GM20000 (cell line): ENCODE data around the gene MDGA2.

Experiments
- DNase-seq: peaks from one replicate; pipeline ENCODE4 v3.0.0; 2012; ENCODE audit warnings: low spot score
- TF ChIP-seq, protein P1 (sequence below): IDR thresholded peaks from 2 replicates; pipeline ENCODE4 v1.5.1; 2012; ENCODE audit warnings: mild to moderate bottlenecking, control low read depth; ENCODE audit errors: extremely low read depth, missing control alignments

Gene MDGA2

GRCh38 chr14:47490766-47491165 lies 184.6 kb downstream of the MDGA2 start:
- DNase-seq, result no peak
- TF ChIP-seq, protein P1, sequence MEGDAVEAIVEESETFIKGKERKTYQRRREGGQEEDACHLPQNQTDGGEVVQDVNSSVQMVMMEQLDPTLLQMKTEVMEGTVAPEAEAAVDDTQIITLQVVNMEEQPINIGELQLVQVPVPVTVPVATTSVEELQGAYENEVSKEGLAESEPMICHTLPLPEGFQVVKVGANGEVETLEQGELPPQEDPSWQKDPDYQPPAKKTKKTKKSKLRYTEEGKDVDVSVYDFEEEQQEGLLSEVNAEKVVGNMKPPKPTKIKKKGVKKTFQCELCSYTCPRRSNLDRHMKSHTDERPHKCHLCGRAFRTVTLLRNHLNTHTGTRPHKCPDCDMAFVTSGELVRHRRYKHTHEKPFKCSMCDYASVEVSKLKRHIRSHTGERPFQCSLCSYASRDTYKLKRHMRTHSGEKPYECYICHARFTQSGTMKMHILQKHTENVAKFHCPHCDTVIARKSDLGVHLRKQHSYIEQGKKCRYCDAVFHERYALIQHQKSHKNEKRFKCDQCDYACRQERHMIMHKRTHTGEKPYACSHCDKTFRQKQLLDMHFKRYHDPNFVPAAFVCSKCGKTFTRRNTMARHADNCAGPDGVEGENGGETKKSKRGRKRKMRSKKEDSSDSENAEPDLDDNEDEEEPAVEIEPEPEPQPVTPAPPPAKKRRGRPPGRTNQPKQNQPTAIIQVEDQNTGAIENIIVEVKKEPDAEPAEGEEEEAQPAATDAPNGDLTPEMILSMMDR, result no peak

DNA sequence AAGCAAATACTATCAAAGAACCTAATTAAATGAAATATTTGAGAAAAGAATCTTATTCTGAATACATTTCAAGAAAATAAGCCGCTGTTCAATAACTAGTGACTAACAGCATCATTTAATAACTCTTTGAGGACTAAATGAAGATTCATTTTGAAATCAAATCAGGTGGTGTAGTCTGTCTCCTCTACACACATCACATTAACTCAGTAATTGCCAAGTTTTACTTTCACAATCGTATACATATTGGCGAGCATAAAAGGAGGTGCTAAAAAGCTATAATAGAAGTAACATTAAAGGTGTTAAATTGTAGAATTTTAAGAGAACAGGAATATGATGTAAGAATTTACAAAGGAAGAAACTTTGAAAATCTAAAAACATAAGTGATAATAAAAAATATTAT lies 185.1 kb downstream of the MDGA2 start:
- DNase-seq, result no peak
- TF ChIP-seq, protein P1, result no peak

- TF ChIP-seq, protein P1, result no peak
- no peak for DNase-seq
Measured at GRCh38 chr14:47485421-47485820, 190.0 kb downstream of the MDGA2 start.

DNA sequence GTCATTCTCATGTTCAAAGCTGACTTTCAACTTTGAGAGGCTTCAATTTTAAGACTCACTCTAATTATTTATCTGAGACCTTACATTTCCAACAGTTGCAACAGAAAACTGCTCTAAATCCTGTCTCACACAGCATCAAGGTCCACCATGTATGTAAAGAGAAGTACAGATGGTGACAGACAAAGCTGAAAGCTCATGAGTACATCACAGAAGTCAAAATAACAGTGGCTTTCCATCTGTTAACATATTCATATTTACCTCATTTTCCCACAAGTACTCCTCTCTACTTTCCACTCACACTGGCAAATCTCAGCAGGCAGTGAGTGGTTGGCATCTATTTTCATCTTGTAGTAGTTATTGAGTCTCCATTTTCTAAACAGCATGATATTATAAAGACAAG lies 192.0 kb downstream of the MDGA2 start:
- DNase-seq, result no peak
- TF ChIP-seq, protein P1, result no peak

GRCh38 chr14:47471075-47471474 lies 204.3 kb downstream of the MDGA2 start:
- DNase-seq, result no peak
- TF ChIP-seq, protein P1, result no peak

DNA sequence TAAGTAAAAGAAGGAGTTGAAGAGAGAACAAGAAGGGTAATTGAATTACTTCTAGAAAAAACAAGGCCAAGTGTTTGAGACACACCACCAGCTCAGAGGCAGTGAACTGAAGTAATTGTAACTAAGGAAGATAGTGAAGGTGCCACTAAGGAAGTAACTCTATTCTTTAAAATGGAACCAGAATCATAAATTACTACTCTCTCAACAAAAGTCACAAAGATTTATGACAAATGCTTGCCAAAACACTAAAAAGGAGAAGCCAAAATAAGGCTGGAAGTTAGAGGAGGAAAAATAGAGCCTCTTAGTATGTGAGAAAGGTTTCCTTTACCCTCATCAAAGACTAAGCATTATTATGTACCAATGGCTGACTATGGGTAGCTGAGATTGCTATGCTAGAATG lies 208.5 kb downstream of the MDGA2 start:
- TF ChIP-seq, protein P1, result no peak

DNA sequence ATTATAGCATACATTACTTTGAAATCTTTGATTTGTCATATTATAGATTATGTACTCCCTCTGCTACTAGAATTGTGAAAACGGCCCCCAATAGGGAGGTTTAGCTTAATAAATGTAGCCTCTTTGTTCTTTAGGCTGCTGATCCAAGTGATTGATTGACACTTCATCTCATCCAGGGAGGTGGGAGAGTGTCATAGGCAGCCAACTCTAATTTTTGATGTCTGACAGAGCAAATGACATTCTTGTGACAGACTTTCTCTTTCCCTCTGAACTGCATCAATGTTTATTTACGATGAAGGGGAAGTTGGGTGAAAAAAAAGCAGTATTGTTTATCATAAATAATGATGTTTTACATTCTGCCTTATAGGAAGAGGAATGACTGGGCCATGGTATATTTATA lies 221.4 kb downstream of the MDGA2 start:
- TF ChIP-seq, protein P1, result no peak
- DNase-seq, result no peak

More for the DNA sequence above, 208.5 kb downstream of the MDGA2 start:
- DNase-seq, result no peak
